Stomach smooth muscle (tissue), 2 donors: ENCODE results near the gene PACRG.

Experiments used
- H3K27ac ChIP-seq: one replicate; pipeline ENCODE4 v1.7.0; 2013; ENCODE audit warnings: mild to moderate bottlenecking, low read length, inconsistent platforms
- H3K27me3 ChIP-seq, 2 donors: one replicate each; pipeline ENCODE4 v1.7.0; 2013; ENCODE audit warnings: low read length in 2 of 2; ENCODE audit not compliant: insufficient read depth in 2 of 2, control insufficient read depth in 1 of 2
- H3K36me3 ChIP-seq, 2 donors: one replicate each; pipeline ENCODE4 v1.7.0; 2013; ENCODE audit warnings: low read length in 2 of 2; ENCODE audit not compliant: control insufficient read depth in 2 of 2, insufficient read depth in 2 of 2
- H3K4me1 ChIP-seq: one replicate; pipeline ENCODE4 v1.7.0; 2013; ENCODE audit warnings: low read length; ENCODE audit not compliant: control insufficient read depth, insufficient read depth
- H3K4me3 ChIP-seq, 2 donors: one replicate each; pipeline ENCODE4 v1.7.0; 2013; ENCODE audit warnings: low read length in 2 of 2
- H3K9ac ChIP-seq, 2 donors: one replicate each; pipeline ENCODE4 v1.7.0; 2013; ENCODE audit warnings: low read length in 2 of 2, mild to moderate bottlenecking in 1 of 2
- H3K9me3 ChIP-seq, 2 donors: one replicate each; pipeline ENCODE4 v1.7.0; 2013; ENCODE audit warnings: low read length in 2 of 2; ENCODE audit not compliant: control insufficient read depth in 2 of 2
- donor health status: healthy.
- donor health status: Pancreatic carcinoma.

PACRG gene

DNA sequence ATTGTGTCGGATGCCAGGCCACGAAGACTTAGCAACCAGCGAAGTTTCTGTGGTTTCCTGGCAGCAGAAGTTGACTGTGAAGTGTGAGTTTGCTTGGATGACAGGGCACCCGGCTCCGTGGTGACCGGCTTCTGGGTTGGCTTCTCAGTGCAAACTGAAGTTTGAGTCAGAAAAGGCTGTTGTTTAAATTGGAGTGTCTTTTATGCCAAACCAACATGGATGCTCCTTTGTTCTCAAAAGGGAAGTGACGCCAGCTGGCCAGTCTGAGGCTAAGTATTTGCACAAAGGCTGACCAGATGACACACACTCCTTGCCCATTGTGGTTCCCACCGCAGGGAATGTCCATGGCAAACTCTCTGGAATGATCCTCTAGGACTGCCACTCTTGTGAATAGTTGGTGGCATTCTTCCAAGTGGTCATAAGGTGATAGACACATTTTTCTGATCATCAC is 521.9 kb downstream of the PACRG start:
- H3K9me3 ChIP-seq: no peaks in the 10 kb centered on the region
- H3K4me3 ChIP-seq: no peak overlapping the region
- H3K27me3 ChIP-seq: no peaks in the 10 kb centered on the region
- H3K9ac ChIP-seq: no peak overlapping the region
- H3K27ac ChIP-seq: no peak overlapping the region
- no peaks in the 10 kb centered on the region for H3K4me1 ChIP-seq
- no peaks in the 10 kb centered on the region for H3K36me3 ChIP-seq

DNA sequence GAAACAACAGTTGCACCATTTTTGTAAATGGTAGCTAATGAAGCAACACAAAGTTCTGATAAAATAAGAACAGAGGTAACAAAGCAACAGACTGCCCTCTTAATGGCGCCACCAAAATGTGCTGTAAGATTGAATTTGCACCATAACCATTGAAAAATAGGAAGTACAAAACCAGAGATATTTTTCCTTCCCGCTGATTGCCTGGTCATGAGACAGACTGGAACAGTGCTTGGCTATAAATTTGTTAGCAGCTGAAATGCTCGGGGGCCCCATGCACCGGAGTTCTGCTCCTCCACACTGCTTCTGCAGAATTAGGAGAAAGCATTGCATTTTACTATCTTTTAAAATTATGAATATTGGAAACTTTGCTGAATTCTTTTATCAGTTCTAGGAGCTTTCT is 522.3 kb downstream of the PACRG start:
- H3K27ac ChIP-seq: no peak overlapping the region
- H3K4me3 ChIP-seq: no peak overlapping the region
- no peak overlapping the region for H3K9ac ChIP-seq

DNA sequence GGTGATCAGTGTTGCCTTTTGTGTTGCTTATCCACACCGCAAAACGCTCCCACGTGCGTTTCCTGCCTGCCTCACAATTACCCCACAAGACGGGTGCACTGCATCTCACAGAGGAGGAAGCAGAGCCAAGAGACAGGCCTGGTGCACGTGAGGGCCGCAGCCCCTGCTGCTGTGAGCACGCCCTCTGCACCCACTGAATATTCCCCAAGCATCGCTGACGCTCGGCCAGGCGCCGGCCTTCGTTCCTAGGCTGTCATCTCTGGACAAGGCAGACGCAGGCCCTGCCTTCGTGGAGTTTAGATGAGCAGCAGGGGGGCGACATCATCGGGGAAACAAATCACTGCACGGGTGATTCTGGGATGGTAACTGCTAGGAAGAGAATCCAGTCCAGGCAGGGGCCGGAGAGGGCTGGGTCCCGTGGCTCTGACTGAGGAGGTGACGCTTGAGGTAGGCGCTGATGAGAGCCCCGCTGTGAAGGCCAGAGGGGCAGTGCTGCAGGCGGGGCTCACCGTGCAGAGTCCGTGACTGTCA is 524.4 kb downstream of the PACRG start:
- no peak overlapping the region for H3K27ac ChIP-seq

More for the DNA sequence above, 522.3 kb downstream of the PACRG start:
- Histone ChIP-seq H3K27me3 (no peaks in the 10 kb centered on the region), H3K4me1 (no peaks in the 10 kb centered on the region), H3K36me3 (no peaks in the 10 kb centered on the region), H3K9me3 (no peaks in the 10 kb centered on the region)

DNA sequence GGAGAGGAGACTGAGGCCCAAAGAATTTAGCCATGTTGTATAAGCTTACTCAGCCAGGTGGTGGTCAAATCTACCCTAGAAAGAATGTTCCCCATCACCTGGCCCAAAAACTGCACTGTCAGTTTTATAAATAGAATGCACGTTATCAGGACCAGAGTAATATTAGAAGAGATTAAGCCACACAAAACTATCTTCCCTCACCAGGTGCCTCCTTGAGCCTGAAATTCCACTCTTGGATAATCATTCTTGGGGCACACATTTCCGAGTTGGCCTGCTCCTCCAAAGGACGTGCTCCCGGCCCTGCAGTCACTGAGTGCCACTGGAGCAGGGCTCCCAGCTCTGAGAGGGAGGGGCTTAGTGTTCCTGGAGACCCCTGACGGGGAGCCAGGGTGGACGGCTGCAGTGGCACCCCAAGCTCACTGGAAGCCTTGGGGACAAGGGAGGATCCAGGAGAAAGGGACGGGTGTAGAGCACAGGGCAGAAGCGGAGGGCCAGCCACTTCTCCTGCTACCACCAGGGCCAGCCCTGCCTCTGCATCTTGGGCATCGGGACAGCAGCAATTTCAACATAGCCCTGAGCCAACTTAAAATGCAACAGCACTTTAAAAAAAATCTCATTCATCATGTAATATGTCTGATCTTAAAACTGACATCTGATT is 525.9 kb downstream of the PACRG start:
- Histone ChIP-seq H3K36me3 (no peaks in the 10 kb centered on the region), H3K27me3 (no peaks in the 10 kb centered on the region), H3K9ac (no peak overlapping the region), H3K4me3 (no peak overlapping the region), H3K9me3 (no peaks in the 10 kb centered on the region), H3K27ac (no peak overlapping the region), H3K4me1 (no peaks in the 10 kb centered on the region)

More for the DNA sequence above, 524.4 kb downstream of the PACRG start:
- Histone ChIP-seq H3K9ac (no peak overlapping the region), H3K9me3 (no peaks in the 10 kb centered on the region), H3K36me3 (no peaks in the 10 kb centered on the region), H3K4me3 (no peak overlapping the region), H3K27me3 (no peaks in the 10 kb centered on the region), H3K4me1 (no peaks in the 10 kb centered on the region)

DNA sequence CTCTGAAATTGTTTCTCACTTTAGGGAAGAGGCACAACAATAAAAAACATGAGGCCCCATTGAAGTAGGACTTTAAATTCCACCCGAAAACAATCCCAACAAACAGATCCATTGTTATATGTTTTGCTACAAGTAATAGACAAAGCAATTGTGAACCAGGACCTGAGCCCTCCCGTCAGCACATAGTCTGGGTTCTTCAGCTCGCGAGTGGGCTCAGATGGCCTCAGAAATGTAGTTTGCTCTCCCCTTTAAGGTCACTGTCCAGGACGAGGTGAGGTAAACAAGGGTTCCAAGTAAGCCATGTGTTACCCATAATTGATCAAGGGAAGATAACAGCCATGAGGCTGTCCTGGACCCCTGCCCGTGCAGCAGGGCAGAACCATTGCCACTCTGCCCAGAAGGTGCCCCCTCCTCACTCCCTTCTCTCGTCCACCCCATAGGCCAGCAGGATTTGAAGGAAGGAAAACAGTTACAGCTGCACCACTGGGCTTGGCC is 526.6 kb downstream of the PACRG start:
- no peak overlapping the region for H3K4me3 ChIP-seq
- H3K36me3 ChIP-seq: no peaks in the 10 kb centered on the region
- no peaks in the 10 kb centered on the region for H3K27me3 ChIP-seq
- H3K9me3 ChIP-seq: no peaks in the 10 kb centered on the region
- H3K27ac ChIP-seq: no peak overlapping the region
- H3K4me1 ChIP-seq: no peaks in the 10 kb centered on the region
- no peak overlapping the region for H3K9ac ChIP-seq

DNA sequence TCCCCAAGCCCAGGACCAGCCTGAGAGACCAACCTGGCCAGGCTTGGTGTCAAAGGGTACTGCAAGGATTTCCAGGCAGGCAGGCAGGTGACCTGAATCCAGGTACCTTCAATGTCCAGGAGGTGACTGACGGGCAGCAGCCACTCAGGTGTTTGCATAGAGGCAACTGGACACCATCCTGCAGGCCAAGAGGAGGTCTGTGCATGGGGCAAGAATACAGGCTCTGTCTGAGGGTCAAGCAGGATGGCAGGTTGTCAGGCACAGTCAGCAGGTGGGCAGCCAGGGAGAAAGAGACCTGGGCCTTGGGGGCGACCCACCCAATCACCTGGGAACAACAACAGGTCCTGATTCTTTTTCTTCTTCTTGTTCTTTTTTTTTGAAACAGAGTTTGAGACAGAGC is 527.5 kb downstream of the PACRG start:
- no peaks in the 10 kb centered on the region for H3K36me3 ChIP-seq
- H3K27ac ChIP-seq: no peak overlapping the region
- H3K4me3 ChIP-seq: no peak overlapping the region
- no peaks in the 10 kb centered on the region for H3K27me3 ChIP-seq
- H3K9ac ChIP-seq: no peak overlapping the region
- H3K9me3 ChIP-seq: no peaks in the 10 kb centered on the region
- H3K4me1 ChIP-seq: no peaks in the 10 kb centered on the region

DNA sequence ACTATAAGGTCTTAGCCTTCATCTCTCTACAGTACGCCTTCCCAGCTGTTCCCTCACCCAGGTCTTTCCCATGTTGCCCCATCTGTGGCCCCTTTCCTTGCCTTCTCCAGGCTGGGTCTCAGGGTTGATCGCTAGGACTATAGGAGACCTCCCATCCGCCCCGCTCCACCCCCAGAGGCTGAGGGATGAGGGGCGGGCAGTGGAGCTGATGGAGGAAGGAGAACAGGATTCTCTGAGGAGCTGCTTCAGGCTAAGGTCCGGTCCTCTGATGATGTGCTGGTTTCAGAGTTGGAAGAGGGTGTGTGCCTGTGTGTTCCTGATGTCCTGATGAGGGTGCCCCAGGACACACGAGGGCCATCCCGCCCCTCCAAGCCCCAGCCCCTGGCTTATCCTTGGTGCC is 531.9 kb downstream of the PACRG start:
- peak overlapping the region; percentile 61 to 64 for H3K4me3 ChIP-seq
- H3K36me3 ChIP-seq: no peaks in the 10 kb centered on the region
- H3K9me3 ChIP-seq: no peaks in the 10 kb centered on the region
- H3K27me3 ChIP-seq: no peaks in the 10 kb centered on the region
- no peak overlapping the region for H3K27ac ChIP-seq
- H3K4me1 ChIP-seq: no peaks in the 10 kb centered on the region
- H3K9ac ChIP-seq: no peak overlapping the region

DNA sequence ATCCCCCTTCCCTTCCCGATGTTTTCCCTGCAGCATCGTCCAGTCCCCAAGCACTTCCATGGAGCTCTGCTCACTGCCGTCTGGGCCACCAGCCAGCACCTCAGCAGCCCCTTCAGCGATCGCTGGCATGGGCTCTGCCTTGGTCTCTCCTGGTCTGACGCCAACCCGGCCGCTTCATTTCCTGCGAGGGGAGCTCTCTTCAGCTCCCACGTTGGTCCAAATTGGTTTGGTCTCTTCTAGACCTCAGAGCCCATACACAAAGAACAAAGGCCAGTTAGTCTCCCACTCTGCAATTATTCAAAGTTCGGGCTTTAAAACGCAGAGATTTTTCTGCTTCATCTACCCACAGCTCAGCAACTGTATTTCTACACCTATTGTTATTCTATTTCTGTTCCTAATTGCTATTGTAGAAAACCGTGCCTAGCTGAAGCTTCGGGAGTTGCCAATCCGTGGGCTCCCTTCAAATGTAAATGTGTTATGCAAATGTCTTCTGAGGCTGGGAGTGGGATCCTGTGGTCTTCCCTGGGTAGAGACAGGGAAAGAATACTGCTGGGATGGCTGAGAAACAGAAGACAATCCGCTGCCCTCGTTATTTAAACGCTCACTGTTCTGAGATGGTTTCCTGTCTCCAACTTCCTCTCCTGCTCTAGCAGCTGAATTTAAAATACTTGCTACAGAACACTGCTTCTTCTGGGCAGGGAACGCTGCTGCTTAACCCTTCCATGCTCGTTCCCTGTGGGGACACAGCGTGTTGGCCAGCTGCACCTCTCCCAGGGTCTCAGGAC is 532.5 kb downstream of the PACRG start:
- no peaks in the 10 kb centered on the region for H3K4me1 ChIP-seq
- no peaks in the 10 kb centered on the region for H3K27me3 ChIP-seq
- no peak overlapping the region for H3K27ac ChIP-seq
- H3K4me3 ChIP-seq: peak overlapping the region; percentile 61 to 64
- H3K36me3 ChIP-seq: no peaks in the 10 kb centered on the region
- H3K9me3 ChIP-seq: no peaks in the 10 kb centered on the region
- peak overlapping the region in 1 of 2 donors; percentile 37 for H3K9ac ChIP-seq

DNA sequence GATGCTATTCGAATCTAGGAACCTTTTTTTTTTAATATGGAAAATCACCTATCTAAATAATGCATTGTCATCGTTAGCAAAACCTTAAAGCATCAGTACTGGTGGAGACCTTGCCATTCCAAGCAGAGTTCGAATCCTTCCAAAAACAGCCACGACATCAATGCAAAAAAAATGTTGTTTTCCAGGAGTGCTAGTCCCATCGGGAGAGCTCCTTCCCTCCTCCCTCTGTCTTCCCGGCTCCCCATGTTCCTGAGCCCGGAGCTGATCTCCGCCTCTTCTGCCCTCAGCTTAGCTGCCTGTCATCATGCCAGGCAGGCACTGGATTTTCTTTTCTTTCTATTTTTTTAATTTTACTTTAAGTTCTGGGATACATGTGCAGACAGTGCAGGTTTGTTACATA is 533.1 kb downstream of the PACRG start:
- no peak overlapping the region for H3K27ac ChIP-seq
- H3K36me3 ChIP-seq: no peaks in the 10 kb centered on the region
- no peaks in the 10 kb centered on the region for H3K27me3 ChIP-seq
- no peaks in the 10 kb centered on the region for H3K4me1 ChIP-seq
- H3K4me3 ChIP-seq: peak overlapping the region; percentile 61 to 64
- no peak overlapping the region for H3K9ac ChIP-seq
- no peaks in the 10 kb centered on the region for H3K9me3 ChIP-seq

DNA sequence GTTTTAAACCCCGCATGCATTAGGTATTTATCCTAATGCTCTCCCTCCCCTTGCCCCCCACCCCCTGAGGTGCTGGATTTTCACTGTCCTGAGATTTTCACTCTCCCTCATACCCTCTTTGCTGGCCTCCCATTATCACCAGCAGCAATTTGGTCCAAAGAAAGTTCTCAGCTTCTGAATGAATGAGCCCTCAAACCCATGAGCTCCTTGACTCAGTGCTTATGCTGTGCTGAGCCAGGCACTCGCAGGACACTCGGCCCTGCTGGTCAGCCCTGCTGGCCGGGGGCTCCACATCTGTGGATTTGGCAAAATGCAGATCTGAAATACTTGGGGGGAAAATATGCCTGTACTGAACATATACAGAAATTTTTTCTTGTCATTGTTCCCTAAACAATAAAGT is 533.6 kb downstream of the PACRG start:
- Histone ChIP-seq H3K36me3 (no peaks in the 10 kb centered on the region), H3K4me3 (no peak overlapping the region), H3K9ac (no peak overlapping the region), H3K4me1 (no peaks in the 10 kb centered on the region), H3K27me3 (no peaks in the 10 kb centered on the region), H3K27ac (no peak overlapping the region), H3K9me3 (no peaks in the 10 kb centered on the region)

DNA sequence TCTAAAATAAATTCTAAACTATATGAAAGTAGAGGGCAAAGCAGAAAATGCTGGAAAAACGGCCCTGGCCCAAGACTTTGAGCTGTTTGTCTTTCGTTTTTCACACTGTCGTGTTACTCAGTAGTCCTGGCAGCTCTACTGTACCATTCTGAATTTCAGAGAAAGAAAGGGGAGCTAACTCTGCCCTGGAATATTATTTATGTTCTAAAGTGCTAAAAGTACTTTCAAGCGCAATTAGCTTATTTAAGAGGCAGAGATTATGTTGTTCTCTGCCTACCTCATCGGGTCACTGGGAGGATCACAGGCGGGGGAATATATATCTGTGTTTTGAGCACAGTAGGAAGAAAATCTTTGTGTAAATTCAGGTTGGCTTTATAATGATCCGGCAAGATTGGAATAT is 534.3 kb downstream of the PACRG start:
- Histone ChIP-seq H3K27ac (no peak overlapping the region), H3K4me1 (no peaks in the 10 kb centered on the region), H3K9ac (no peak overlapping the region), H3K9me3 (no peaks in the 10 kb centered on the region), H3K36me3 (no peaks in the 10 kb centered on the region), H3K27me3 (no peaks in the 10 kb centered on the region), H3K4me3 (no peak overlapping the region)
